HAP-1 (cell line): ENCODE data around the gene DDI1.
"Not testable (repeated sequence)": the region's sequence is repeated elsewhere in the genome, so short reads cannot be mapped to it uniquely, and the experiment has no call there.

Source experiments
- DNase-seq, 2 experiments: peaks; one replicate each; pipeline ENCODE4 v3.0.0-alpha.2; 2016 to 2020; ENCODE audit warnings: low spot score in 2 of 2
- H3K27me3 ChIP-seq: fragments of 250-450 bp; sonication (Bioruptor Pico); 2 replicates; pipeline ENCODE4 v1.5.1; 2020; ENCODE audit warnings: low read depth, mild to moderate bottlenecking, moderate library complexity
- H3K36me3 ChIP-seq: fragments of 250-450 bp; sonication (Bioruptor Pico); replicated peaks from 2 replicates; pipeline ENCODE4 v1.5.1; 2020; ENCODE audit warnings: mild to moderate bottlenecking
- H3K4me1 ChIP-seq: fragments of 250-450 bp; sonication (Bioruptor Pico); 2 replicates; pipeline ENCODE4 v1.5.1; 2020; ENCODE audit warnings: mild to moderate bottlenecking
- H3K4me3 ChIP-seq: fragments of 250-450 bp; sonication (Bioruptor Pico); 2 replicates; pipeline ENCODE4 v1.5.1; 2020; ENCODE audit warnings: mild to moderate bottlenecking, moderate library complexity
- H3K9me3 ChIP-seq: fragments of 250-450 bp; sonication (Bioruptor Pico); 2 replicates; pipeline ENCODE4 v1.5.1; 2020; ENCODE audit warnings: mild to moderate bottlenecking, moderate library complexity
- in situ Hi-C: fragments of 300-500 bp; cut with MboI; formaldehyde crosslinking; loops from 3 replicates; pipeline ENCODE4 v1.14.3; 2020; ENCODE audit warnings: low sequenced_read_pairs, inconsistent platforms, mixed read lengths

Gene DDI1

GRCh38 chr11:104009744-104010143, 26.7 kb upstream of the DDI1 start:
- Histone ChIP-seq H3K4me1 (no peaks in the 10 kb centered on the region; the same call in none of the 2 replicates), H3K9me3 (no peaks in the 10 kb centered on the region), H3K36me3 (no peaks in the 10 kb centered on the region), H3K4me3 (no peak overlapping the region), H3K27me3 (no peaks in the 10 kb centered on the region)
- DNase-seq, result no peak
- in situ Hi-C loops, result no loop called here

DNA sequence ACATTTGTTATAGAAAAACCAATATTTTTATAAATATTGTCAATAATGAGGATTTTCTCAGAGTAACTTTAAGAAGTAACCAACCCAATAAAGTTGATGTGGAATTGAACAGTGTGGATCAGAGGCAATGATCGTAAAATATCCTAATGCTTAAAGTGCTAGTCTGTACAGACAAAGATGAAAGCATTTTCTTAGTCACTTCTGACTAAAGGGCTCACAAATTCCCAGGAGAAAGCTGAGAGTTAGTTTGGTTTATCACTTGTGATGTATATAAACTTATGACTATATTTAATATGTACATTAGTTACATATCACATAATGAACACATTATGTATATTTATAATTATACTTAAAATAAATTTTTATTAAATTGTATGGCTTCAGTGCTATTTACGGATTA, 25.4 kb upstream of the DDI1 start:
- Histone ChIP-seq H3K27me3 (no peaks in the 10 kb centered on the region), H3K4me3 (no peak overlapping the region), H3K9me3 (no peaks in the 10 kb centered on the region), H3K36me3 (no peaks in the 10 kb centered on the region), H3K4me1 (no peaks in the 10 kb centered on the region)
- no peak for DNase-seq
- in situ Hi-C loops, result no loop called here

DNA sequence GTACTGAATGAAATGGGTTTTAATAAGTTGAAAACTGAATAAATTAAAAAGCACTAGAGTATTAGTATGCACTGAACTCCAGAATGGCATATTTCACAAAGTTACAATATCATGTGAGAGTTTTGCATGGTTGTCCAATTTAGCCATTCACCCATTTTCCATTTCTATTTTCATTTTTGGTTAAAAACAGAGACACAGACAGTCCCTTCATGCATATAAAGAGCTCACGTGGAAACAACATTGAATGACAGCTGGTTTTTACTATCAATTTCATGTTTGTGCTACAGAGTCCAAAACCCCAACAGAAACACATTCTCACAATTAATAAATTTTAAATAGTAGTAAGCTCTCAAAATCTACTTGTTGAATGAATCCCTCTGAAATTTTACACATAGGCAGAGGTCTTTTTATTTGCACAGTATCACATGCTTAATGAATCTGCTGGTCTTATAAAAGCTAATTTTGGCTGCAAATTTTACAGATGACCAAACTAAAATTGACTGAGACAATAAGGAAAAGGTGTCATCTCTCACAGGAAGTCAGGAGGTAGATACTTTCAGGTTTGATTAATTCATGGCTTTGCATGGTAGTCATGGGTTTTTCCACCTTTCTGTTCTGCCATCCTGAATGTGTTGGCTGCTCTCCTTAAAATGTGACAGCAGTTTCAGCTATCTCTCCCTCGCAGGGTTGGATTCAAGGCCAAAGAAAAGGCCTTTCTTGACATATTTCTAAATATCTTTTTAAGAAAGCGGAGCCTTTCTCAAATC, 20.6 kb upstream of the DDI1 start:
- H3K36me3 ChIP-seq, result no peaks in the 10 kb centered on the region
- in situ Hi-C loops, result no loop called here
- no peak for DNase-seq
- 0 out of 2 replicates have a peak, but pooled peaks cover 3% of the 10 kb centered on the region for H3K27me3 ChIP-seq
- H3K9me3 ChIP-seq, result no peaks in the 10 kb centered on the region
- H3K4me3 ChIP-seq, result no peak overlapping the region
- H3K4me1 ChIP-seq, result no peaks in the 10 kb centered on the region

GRCh38 chr11:104024572-104024971, 11.9 kb upstream of the DDI1 start:
- in situ Hi-C loops, result no loop called here
- Histone ChIP-seq H3K36me3 (no peaks in the 10 kb centered on the region), H3K27me3 (peaks cover 8% of the 10 kb centered on the region), H3K4me1 (no peaks in the 10 kb centered on the region), H3K9me3 (no peaks in the 10 kb centered on the region), H3K4me3 (no peak overlapping the region)
- no peak for DNase-seq

DNA sequence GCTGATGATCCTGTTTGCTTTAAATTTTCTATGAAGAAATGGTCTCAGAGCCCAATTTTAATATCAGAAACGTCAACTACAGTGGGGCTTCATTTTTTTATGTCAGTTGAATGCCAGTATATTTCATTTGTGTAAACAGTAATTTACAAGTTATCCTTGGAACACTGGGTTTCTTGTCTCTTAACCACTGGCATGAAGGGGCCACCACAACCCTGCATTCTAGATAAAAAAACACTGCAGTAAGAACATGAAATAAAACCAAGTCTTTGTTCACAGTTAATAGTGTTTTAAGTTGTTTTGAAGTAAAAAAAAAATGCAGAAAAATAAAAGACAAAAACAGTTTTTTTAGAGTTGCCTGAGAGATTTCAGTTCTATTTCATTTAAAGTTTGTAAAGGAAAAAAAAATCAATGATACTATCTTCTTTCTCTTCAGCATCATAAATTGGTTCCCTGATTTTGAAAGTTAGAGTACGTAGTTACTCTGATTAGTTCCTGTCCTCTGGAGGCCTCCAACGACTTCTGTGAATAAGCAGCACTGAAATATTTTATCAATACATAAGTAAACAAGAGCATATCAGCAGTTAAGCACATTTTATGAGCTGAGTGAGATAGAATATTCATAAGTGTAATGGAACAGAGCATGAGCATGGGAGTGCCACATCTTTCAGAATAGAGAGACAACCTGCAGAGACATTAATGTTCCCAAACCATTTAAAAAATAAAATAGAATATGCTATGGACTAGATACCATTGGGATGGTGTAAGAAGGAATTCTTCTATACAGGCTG, 7.8 kb upstream of the DDI1 start:
- Histone ChIP-seq H3K36me3 (no peaks in the 10 kb centered on the region), H3K27me3 (0 out of 2 replicates have a peak, but pooled peaks cover under 1% of the 10 kb centered on the region), H3K4me3 (no peak overlapping the region), H3K4me1 (no peaks in the 10 kb centered on the region), H3K9me3 (no peaks in the 10 kb centered on the region)
- no peak for DNase-seq
- in situ Hi-C loops, result no loop called here

DNA sequence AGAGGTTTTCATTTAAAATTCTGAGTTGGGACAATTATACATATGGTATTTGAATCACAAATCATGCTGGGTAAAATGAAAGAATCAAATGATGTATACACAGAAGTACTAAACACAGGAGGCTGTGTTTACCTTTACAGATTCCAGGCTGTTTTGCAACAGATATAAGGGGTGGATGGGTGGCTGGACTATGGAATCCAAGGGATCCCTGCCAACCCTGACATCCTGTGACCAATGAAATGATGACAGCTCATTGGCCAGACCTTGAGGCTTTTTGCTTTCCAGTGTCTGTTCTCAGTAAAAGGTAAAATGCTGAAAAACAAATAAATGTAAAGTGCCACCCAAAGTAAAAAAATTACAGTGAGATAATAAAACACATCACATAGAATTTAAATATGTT, 3.3 kb upstream of the DDI1 start:
- in situ Hi-C loops, result no loop called here
- DNase-seq, result no peak
- H3K36me3 ChIP-seq, result no peaks in the 10 kb centered on the region
- H3K27me3 ChIP-seq, result no peaks in the 10 kb centered on the region
- no peak overlapping the region for H3K4me3 ChIP-seq
- H3K4me1 ChIP-seq, result no peaks in the 10 kb centered on the region
- no peaks in the 10 kb centered on the region for H3K9me3 ChIP-seq

GRCh38 chr11:104033561-104033960, 2.9 kb upstream of the DDI1 start:
- no peaks in the 10 kb centered on the region for H3K4me1 ChIP-seq
- DNase-seq, result no peak
- no peaks in the 10 kb centered on the region for H3K27me3 ChIP-seq
- no peak overlapping the region for H3K4me3 ChIP-seq
- H3K36me3 ChIP-seq, result no peaks in the 10 kb centered on the region
- H3K9me3 ChIP-seq, result no peaks in the 10 kb centered on the region
- in situ Hi-C loops, result no loop called here

DNA sequence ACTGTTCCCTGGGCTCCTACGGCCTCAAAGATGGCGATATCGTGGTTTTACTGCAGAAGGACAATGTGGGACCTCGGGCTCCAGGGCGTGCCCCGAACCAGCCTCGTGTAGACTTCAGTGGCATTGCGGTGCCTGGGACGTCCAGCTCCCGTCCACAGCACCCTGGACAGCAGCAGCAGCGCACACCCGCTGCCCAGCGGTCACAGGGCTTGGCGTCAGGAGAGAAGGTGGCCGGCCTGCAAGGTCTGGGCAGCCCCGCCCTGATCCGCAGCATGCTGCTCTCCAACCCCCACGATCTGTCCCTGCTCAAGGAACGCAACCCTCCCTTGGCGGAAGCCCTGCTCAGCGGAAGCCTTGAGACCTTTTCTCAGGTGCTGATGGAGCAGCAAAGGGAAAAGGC, 555 bp downstream of the DDI1 start:
- H3K27me3 ChIP-seq, result peaks cover 7% of the 10 kb centered on the region; the same call in 1 of the 2 replicates
- H3K9me3 ChIP-seq, result no peaks in the 10 kb centered on the region
- no peaks in the 10 kb centered on the region for H3K36me3 ChIP-seq
- H3K4me1 ChIP-seq, result no peaks in the 10 kb centered on the region
- in situ Hi-C loops, result no loop called here
- no peak overlapping the region for H3K4me3 ChIP-seq
- DNase-seq, result no peak

DNA sequence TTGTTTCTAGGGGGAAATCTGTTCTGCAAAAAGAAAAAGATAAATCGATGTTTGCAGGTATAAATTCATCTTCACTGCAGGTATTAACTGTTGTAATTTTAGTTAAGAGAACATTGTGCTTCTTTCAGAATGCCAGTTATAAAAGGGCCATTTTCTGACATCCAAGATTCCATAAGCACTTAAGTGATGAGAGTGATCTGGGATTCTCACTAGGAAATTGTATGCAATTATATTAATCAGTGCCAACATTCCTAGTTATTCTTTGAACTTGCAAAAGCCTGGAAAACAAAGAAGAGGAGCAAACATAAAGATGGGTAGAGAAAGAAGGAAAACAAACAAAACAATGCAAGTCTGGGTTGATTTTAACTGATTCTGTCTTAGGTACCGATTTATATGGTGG, 5.4 kb downstream of the DDI1 start:
- H3K9me3 ChIP-seq, result no peaks in the 10 kb centered on the region
- H3K4me3 ChIP-seq, result no peak overlapping the region
- no peak for DNase-seq
- in situ Hi-C loops, result no loop called here
- H3K4me1 ChIP-seq, result no peaks in the 10 kb centered on the region
- no peaks in the 10 kb centered on the region for H3K36me3 ChIP-seq
- peaks cover 7% of the 10 kb centered on the region; the same call in 1 of the 2 replicates for H3K27me3 ChIP-seq

DNA sequence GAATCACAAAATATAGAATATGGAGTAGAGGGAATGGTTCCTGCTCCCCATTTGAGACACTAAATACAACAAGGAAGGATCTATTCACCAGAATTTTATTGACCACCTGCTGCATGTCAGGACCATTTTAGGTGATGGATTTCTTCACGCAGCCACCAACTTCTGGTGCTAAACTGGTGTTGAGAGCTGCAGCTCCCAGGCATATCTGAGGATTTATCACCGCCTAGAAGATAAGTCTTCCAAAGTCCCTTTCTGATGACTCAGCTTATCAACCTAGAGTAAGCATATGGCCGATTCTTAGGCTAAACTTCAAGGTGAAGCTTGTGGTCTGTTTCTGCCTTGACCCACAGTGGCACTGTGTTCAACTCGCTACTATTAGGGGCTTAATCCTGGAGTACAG, 6.7 kb downstream of the DDI1 start:
- Histone ChIP-seq H3K36me3 (no peaks in the 10 kb centered on the region), H3K9me3 (no peaks in the 10 kb centered on the region), H3K4me3 (no peak overlapping the region), H3K4me1 (no peaks in the 10 kb centered on the region), H3K27me3 (peaks cover 7% of the 10 kb centered on the region; the same call in 1 of the 2 replicates)
- DNase-seq, result no peak
- in situ Hi-C loops, result no loop called here

DNA sequence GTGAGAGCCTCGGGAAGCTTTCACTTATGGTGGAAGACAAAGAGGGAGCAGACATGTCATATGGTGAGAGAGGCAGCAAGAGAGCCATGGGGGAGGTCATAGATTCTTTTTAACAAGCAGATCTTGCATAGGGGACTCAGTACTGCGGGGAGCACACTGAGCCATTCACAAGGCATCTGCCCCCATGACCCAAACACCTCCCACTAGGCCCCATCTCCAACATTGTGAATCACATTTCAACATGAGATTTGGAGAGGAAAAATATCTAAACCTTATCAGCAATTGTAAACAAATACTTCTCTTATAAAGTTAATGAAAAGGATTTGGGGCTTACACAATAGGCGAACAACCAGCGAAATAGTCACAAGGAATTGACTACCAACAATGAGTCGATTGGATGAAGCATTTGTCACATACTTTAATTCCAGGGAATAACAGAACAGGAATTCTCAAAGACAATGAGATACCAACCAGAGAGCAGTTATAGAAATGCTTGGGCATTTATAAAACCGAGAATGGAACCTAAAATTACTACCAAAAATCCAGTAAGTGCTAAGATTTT, 7.3 kb downstream of the DDI1 start:
- peaks cover 5% of the 10 kb centered on the region; the same call in 1 of the 2 replicates for H3K27me3 ChIP-seq
- no peak for DNase-seq
- no peak overlapping the region for H3K4me3 ChIP-seq
- no peaks in the 10 kb centered on the region for H3K4me1 ChIP-seq
- no peaks in the 10 kb centered on the region for H3K9me3 ChIP-seq
- in situ Hi-C loops, result no loop called here
- H3K36me3 ChIP-seq, result no peaks in the 10 kb centered on the region

- Histone ChIP-seq H3K4me1 (no peaks in the 10 kb centered on the region), H3K9me3 (no peaks in the 10 kb centered on the region), H3K36me3 (no peaks in the 10 kb centered on the region), H3K4me3 (no peak overlapping the region), H3K27me3 (no peaks in the 10 kb centered on the region)
- in situ Hi-C loops, result no loop called here
- DNase-seq, result no peak
Measured at GRCh38 chr11:104046331-104046730, 9.9 kb downstream of the DDI1 start.

GRCh38 chr11:104046858-104047257, 10.4 kb downstream of the DDI1 start:
- H3K27me3 ChIP-seq, H3K9me3 ChIP-seq, H3K36me3 ChIP-seq, in situ Hi-C loops, DNase-seq, H3K4me3 ChIP-seq, H3K4me1 ChIP-seq: not testable (repeated sequence)

DNA sequence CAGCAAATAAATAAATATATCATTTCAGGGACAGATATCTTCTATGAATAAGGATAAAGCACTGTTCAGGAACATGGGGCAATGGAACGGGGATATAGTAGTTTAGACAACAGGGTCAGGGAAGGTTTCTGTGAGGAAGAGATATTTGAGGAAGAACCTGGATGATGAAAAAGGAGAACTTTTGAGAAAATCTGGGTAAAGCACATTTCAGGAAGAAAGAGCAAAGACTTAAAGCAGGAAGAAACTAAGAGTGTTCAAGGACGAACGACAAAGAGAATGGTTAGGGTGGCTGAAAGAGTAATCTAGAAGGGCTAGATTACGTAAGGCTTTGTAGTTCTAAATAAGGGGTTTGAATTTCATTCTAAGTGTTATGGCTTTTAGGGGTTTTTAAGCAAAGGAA, 12.7 kb downstream of the DDI1 start:
- in situ Hi-C loops, result no loop called here
- H3K4me1 ChIP-seq, result no peaks in the 10 kb centered on the region
- no peaks in the 10 kb centered on the region for H3K36me3 ChIP-seq
- no peak overlapping the region for H3K4me3 ChIP-seq
- H3K9me3 ChIP-seq, result no peaks in the 10 kb centered on the region
- no peaks in the 10 kb centered on the region for H3K27me3 ChIP-seq
- DNase-seq, result no peak
